GM18505 (cell line): ENCODE measurements around the gene MTF1.

Experiments
- ATAC-seq: cut with Tn5 transposase; IDR thresholded peaks from one replicate; pipeline ENCODE4 v1.9.1; 2021; ENCODE audit not compliant: unreplicated experiment
- POLR2A ChIP-seq: IDR thresholded peaks from 4 replicates; pipeline ENCODE4 v1.6.1; 2011; ENCODE audit warnings: borderline replicate concordance; ENCODE audit not compliant: insufficient read depth, insufficient read length; ENCODE audit errors: extremely low read depth

MTF1 gene

GRCh38 chr1:37828410-37829074 lies 30.9 kb downstream of the MTF1 start:
- no peak for TF ChIP-seq POLR2A
- no peak for ATAC-seq

GRCh38 chr1:37825506-37825905 lies 33.9 kb downstream of the MTF1 start:
- ATAC-seq, result no peak
- no peak for TF ChIP-seq POLR2A

GRCh38 chr1:37824001-37824400 lies 35.4 kb downstream of the MTF1 start:
- ATAC-seq, result no peak
- TF ChIP-seq POLR2A, result no peak

- ATAC-seq, result no peak
- TF ChIP-seq POLR2A, result no peak
These were observed 36.2 kb downstream of the MTF1 start for GRCh38 chr1:37822906-37823815.

- TF ChIP-seq POLR2A, result no peak
- ATAC-seq, result no peak
These were observed 37.9 kb downstream of the MTF1 start for GRCh38 chr1:37821481-37821880.

- TF ChIP-seq POLR2A, result no peak
- ATAC-seq, result no peak
These were observed 41.9 kb downstream of the MTF1 start for GRCh38 chr1:37817481-37817880.

GRCh38 chr1:37814252-37814651 lies 45.1 kb downstream of the MTF1 start:
- TF ChIP-seq POLR2A, result no peak
- ATAC-seq, result no peak

GRCh38 chr1:37813529-37814145 lies 45.8 kb downstream of the MTF1 start:
- TF ChIP-seq POLR2A, result no peak
- no peak for ATAC-seq

GRCh38 chr1:37811027-37811655 lies 48.3 kb downstream of the MTF1 start:
- ATAC-seq, result no peak
- no peak for TF ChIP-seq POLR2A

- no peak for TF ChIP-seq POLR2A
- no peak for ATAC-seq
These were observed 49.5 kb downstream of the MTF1 start for GRCh38 chr1:37809942-37810341.

- no peak for TF ChIP-seq POLR2A
- peak; percentile 42 for ATAC-seq
These were observed 50.7 kb downstream of the MTF1 start for GRCh38 chr1:37808369-37809319.

- peak; percentile 86 for ATAC-seq
- peak; percentile 77 for TF ChIP-seq POLR2A
These were observed 51.6 kb downstream of the MTF1 start, which contains the start of the genes C1orf122 and YRDC for GRCh38 chr1:37807555-37808368. Gene C1orf122, plus strand, starts transcription at chr1:37807790. Its CDS starts 615 bp downstream, at chr1:37808405. Gene YRDC, minus strand, starts transcription at chr1:37808208. Its CDS starts 28 bp downstream, at chr1:37808180.

- ATAC-seq, result no peak
- TF ChIP-seq POLR2A, result no peak
These were observed 52.2 kb downstream of the MTF1 start for GRCh38 chr1:37807220-37807554.
